GM18502 (cell line): ENCODE results near the gene N4BP2L2.

Source experiments
- ATAC-seq: cut with Tn5 transposase; IDR thresholded peaks from one replicate; pipeline ENCODE4 v1.9.1; 2021; ENCODE audit warnings: mild to moderate bottlenecking; ENCODE audit not compliant: unreplicated experiment, poor library complexity

Gene N4BP2L2

DNA sequence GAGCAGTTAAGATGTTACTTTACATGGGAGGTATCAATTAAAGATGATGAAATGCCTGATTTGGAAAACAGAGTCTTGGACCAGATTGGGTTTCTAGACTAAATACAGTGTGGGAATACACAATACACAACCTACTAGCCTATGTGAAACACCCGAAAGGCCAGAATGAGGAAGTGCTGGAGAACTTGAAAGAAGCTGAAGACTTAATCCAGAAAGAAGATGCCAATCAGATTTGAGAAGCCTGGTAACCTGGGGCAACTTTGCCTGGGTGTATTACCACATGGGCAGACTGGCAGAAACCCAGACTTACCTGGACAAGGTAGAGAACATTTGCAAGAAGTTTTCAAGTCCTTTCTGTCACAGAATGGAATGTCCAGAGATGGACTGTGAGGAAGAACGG lies 153.9 kb downstream of the N4BP2L2 start:
- no peak for ATAC-seq

GRCh38 chr13:32383836-32384618 lies 154.6 kb downstream of the N4BP2L2 start:
- no peak for ATAC-seq
